HG03442 (cell line): ENCODE results near the gene OR51V1.

Source experiments
- ATAC-seq: cut with Tn5 transposase; IDR thresholded peaks from one replicate; pipeline ENCODE4 v1.9.1; 2021; ENCODE audit warnings: mild to moderate bottlenecking, moderate library complexity; ENCODE audit not compliant: unreplicated experiment

Gene OR51V1

DNA sequence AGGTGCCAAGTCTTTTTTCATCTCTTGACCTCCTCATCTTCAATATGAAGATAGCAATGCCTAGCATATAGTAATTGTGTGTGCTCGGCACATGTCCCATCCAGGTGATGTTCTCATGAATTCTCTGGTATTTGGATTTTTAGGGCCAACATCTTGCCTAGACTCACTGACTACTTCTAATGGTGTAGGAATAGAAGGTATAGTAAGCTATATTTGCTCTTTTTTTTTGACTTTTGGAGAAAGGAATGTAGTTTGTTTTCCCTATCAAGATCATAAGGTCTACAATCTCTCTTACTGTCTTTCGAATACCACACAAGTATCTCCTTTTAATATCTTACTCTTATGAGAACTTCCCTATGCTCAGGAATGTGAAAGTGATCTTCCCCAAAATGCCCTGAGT, 30.6 kb upstream of the OR51V1 start:
- no peak for ATAC-seq

DNA sequence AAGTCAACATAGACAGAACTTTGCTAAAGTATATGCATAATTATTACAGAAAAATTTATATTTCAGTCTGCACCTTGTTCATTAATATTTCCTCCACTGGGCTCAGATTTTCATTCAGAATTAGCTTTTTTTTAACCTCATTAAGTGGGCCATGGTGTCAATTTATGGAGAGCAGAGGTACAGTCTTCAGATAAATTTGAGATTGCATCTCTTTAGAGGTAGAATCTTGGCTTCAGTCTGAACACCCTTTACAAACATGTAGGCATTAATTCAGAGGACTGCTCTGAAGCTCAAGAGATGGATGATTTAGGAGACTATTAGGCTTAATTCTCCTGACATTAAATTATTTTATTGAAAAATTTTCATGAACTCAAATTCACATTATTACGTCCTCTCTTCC, 29.8 kb upstream of the OR51V1 start:
- ATAC-seq, result no peak

DNA sequence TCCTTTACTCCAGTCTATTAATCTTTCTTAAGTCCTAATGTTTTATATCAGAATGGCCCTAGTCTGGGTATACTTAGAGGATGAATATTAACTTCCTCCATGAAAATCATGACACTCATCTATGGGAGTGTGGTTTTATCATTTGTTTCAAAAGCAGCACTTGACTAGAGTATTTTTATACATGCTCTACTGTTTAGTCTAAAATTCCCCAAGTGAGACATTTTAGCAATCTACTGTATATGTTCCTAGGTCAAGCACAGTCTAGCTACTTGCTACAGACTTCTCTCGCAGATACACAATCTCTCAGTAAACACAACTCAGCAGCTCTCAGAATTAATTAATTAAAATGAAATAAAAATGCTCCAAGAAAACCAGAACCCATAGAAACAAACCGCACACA, 29.3 kb upstream of the OR51V1 start:
- no peak for ATAC-seq

DNA sequence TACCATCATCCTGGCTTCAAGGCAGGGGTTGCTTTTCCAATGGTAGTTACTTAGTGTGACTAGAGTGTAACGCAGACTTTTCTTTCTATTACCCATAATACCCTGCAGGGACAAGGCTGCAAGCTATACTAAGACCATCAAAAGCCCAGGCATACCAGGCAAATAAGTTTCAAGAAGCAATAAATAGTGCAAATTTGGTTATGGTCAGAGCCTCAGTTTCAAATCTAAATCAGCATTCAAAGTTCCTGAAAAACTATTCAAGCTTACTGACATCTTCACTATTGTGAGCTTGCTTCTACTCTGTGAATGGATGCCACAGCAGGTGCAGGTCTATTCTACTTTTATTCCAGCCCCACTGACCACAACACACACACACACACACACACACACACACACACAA, 28.9 kb upstream of the OR51V1 start:
- no peak for ATAC-seq

DNA sequence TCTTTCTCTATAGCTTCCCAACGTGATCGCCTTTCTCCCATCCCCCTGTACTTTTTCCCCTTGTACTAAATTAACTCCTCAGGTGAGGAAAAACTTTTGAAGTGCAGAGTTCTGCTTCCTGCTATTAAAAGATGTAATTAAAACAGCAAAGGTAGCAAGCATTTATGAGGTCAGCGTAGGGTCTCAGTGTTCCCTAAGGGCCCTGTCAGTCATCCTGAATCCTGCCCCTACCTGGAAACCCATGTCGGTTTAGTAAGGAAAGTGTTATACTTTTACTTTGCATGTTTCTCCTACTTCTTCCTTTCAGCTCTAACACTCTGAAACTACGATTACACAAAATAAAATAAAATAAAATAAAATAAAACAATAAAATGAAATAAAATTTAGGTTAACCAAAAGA, 27.6 kb upstream of the OR51V1 start:
- ATAC-seq, result no peak

DNA sequence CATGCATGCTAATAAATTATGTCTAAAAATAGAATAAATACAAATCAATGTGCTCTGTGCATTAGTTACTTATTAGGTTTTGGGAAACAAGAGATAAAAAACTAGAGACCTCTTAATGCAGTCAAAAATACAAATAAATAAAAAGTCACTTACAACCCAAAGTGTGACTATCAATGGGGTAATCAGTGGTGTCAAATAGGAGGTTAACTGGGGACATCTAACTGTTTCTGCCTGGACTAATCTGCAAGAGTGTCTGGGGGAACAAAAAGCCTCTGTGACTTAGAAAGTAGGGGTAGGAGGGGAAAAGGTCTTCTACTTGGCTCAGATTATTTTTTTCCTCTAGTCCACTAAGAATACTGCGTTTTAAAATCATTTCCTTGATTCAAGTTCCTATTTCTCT, 27.2 kb upstream of the OR51V1 start:
- no peak for ATAC-seq

DNA sequence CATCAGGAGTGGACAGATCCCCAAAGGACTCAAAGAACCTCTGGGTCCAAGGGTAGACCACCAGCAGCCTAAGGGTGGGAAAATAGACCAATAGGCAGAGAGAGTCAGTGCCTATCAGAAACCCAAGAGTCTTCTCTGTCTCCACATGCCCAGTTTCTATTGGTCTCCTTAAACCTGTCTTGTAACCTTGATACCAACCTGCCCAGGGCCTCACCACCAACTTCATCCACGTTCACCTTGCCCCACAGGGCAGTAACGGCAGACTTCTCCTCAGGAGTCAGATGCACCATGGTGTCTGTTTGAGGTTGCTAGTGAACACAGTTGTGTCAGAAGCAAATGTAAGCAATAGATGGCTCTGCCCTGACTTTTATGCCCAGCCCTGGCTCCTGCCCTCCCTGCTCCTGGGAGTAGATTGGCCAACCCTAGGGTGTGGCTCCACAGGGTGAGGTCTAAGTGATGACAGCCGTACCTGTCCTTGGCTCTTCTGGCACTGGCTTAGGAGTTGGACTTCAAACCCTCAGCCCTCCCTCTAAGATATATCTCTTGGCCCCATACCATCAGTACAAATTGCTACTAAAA, 26.3 kb upstream of the OR51V1 start, which contains the start of gene HBB:
Gene HBB (minus strand): TSS at position 340 of the 579 bp plus-strand sequence. CDS start 50 bp downstream, at position 290.
- no peak for ATAC-seq

DNA sequence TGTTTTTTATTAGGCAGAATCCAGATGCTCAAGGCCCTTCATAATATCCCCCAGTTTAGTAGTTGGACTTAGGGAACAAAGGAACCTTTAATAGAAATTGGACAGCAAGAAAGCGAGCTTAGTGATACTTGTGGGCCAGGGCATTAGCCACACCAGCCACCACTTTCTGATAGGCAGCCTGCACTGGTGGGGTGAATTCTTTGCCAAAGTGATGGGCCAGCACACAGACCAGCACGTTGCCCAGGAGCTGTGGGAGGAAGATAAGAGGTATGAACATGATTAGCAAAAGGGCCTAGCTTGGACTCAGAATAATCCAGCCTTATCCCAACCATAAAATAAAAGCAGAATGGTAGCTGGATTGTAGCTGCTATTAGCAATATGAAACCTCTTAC, 25.0 kb upstream of the OR51V1 start:
- ATAC-seq, result no peak

DNA sequence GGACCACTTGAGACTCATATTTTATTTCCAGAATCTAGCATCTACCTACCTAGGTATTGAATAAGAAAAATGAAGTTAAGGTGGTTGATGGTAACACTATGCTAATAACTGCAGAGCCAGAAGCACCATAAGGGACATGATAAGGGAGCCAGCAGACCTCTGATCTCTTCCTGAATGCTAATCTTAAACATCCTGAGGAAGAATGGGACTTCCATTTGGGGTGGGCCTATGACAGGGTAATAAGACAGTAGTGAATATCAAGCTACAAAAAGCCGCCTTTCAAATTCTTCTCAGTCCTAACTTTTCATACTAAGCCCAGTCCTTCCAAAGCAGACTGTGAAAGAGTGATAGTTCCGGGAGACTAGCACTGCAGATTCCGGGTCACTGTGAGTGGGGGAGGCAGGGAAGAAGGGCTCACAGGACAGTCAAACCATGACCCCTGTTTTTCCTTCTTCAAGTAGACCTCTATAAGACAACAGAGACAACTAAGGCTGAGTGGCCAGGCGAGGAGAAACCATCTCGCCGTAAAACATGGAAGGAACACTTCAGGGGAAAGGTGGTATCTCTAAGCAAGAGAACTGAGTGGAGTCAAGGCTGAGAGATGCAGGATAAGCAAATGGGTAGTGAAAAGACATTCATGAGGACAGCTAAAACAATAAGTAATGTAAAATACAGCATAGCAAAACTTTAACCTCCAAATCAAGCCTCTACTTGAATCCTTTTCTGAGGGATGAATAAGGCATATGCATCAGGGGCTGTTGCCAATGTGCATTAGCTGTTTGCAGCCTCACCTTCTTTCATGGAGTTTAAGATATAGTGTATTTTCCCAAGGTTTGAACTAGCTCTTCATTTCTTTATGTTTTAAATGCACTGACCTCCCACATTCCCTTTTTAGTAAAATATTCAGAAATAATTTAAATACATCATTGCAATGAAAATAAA, 24.3 kb upstream of the OR51V1 start:
- ATAC-seq, result no peak

DNA sequence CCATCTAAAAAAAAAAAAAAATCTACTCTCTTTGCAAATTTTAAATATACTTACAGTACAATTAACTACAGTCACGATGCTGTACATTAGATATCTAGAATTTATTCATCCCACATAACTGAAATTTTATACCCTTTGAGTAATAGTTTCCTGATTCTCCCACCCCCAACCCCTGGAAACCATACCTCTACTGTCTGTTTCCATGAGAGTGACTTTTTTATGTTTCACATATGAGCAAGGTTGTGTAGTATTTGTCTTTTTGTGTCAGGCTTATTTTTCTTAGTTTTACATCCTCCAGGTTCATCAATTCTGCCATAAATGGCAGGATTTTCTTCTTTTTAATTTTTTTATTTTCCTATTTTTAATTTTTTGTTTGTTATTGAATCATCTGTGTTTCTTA, 23.2 kb upstream of the OR51V1 start:
- ATAC-seq, result no peak

DNA sequence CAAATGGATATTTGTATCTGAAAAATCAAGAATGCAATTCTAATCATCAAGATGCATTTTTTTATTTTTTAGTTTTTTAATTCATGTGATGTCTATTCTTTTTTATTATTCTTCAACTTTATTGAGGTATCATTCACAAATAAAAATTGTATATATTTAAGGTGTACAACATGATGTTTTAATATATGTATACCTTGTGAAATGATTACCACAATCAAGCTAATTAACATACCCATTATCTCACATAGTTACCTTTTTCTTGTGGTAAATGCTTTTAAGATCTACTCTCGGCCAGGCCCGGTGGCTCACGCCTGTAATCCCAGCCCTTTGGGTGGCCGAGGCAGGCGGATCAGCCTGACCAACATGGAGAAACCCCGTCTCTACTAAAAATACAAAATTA, 22.7 kb upstream of the OR51V1 start:
- ATAC-seq, result no peak

DNA sequence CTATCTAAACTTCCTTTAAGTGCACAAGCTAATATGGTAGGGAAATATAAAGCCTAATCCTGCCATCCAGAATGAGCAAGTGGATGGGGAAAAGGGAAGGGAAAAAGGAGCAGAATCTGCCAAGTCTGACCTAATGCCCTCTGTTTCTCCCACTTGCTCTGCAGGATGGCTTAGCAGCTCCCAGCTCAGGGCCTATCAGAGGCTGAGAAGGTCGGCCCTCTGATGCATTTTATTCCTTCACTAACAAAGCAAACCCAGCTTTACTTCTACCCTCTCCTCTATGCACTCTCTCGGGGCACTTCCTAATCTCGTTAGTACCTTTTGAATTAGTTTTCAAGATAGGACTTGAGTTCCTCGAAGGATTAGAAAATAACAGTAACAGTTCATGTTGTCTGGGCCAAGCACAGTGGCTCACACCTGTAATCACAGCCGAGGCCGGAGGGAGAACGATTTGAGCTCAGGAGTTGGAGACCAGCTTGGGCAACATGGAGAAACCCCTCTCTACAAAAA, 9.9 kb upstream of the OR51V1 start:
- no peak for ATAC-seq

DNA sequence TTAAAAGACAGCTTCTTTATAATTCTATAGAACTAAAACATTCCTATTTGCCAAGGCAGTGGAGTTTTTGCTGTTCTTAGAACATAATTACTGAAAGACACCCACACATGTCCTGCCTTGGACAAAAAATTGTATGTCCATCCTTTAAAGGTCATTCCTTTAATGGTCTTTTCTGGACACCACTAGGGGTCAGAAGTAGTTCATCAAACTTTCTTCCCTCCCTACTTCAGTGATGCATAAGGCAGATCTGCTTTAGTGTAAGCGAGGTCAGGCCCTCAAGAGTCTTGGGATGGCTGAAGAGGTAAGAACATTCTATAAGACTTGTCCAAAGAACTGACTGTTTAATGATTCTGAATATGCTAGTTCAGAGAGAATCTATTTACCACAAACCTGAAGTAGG, 4.3 kb upstream of the OR51V1 start:
- ATAC-seq, result peak; percentile 53

DNA sequence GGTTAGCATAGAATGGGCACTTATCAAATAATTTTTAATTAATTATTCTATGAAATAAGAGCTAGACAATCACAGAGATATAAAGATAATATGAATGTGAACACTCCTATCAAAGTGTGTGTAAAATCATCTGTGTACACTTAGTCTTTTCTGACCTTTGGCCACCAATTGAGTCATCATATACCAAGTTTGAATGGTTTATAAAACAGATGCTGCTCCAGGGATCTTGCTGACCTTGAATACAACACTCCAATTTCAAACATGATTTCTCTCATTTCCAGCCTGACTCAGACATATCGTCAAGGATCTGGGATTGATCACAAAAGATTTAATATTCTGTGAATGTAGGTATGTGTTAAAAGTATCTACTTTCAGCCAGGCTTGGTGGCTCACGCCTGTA, 2.9 kb upstream of the OR51V1 start:
- no peak for ATAC-seq

DNA sequence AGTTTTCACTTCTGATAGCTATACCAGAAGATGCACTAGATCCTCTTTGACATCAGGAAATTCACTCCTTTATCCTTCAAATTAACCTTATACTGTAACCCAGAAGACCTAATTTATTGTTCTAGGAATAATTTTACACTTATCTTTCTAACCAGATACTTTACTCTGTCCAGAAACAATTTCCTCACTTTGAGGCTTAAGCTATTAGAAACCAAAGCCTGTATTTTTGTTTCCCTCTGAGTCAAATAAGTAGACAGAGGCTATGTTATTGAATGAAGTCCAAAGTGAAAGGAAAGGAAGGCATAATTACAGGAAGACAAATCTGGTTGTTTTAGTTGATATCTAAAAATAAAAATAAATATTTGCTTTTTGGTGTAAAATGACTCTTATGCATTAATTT, 2.2 kb downstream of the OR51V1 start:
- ATAC-seq, result no peak

DNA sequence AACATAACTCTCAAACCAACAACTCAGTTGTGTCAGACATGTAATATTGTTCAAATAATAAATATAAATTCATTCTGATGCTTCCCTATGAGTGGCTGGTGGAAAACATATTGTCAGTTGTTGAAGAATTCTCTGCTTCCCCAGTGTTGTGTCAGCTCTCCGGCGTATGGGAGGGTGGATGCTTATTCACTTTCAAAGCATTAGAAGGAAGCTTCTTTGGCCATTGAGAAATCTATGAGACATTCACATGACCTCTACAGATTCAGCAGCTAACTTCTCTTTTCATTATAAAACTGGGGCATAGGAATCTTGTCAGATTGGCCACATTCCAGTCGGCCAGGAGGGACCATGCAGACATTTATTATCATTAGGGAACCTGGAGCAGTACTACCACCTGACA, 2.9 kb downstream of the OR51V1 start:
- no peak for ATAC-seq

DNA sequence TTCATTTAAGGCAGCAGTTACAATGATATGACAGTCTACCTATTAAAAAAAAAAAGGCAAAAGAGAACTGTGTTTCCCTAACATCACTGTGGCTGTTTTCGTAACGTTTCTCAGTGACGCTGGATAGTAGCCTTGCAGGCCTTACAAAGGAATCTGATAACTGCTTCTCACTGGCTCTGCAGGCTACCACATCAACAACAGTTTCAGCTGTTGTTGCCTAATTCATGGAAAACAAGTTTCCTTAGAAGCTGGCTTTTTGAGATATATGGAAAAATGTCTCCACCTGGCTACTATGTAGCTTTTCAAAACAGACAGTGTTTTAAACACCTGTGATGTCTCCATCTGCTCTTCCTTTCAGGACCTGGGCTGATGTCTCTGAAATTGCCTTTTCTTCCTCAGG, 3.8 kb downstream of the OR51V1 start:
- ATAC-seq, result no peak

DNA sequence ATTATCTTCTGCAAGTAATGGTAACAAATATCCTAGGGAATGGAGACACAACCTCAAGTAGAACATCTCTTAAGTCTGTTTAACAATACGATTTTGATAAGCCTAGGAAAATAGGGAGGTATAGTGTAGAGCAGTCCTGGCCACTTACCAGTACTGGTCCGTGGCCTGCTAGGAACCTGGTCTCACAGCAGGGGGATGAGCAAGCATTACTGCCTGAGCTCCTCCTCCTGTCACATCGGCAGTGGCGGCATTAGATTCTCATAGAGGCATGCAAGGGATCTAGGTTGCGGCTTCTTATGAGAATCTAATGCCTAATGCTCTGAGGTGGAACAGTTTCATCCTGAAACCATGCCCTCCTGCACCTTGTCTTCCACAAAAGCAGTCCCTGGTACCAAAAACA, 4.4 kb downstream of the OR51V1 start:
- no peak for ATAC-seq

DNA sequence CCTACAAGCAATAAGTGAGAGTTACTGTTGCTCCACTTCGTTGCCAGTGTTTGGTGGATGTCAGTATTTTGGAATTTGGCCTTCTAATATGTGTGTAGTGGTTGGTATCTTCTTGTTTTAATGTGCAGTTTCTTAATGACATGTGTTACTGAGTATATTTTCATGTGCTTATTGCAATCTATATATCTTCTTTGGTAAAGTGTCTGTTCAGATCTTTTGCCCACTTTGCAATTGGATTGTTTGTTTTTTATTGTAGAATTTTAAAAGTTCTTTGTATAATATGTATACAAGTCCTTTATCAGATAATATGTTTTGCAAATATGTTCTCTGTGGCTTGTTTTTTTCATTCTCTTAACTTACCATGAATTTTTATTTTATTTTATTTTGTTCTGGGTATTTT, 7.7 kb downstream of the OR51V1 start:
- no peak for ATAC-seq

DNA sequence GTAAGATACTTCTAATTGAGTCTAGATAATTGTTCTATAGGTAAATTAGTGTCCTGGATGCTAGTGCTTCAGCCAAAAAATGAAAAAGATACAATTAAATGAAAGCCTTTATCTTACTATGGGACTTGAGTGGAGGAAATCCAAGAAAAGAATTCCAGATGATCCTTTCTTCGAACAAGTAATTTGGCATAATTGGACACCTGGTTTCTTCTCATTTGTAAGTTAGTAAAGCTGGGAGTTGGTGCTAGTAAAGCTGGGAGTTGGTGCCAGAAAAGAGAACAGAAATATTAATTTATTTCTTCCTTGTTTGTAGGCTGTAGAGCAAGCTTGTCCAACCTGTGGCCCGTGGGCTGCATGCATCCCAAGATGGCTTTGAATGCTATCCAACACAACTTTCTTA, 12.3 kb downstream of the OR51V1 start:
- no peak for ATAC-seq

DNA sequence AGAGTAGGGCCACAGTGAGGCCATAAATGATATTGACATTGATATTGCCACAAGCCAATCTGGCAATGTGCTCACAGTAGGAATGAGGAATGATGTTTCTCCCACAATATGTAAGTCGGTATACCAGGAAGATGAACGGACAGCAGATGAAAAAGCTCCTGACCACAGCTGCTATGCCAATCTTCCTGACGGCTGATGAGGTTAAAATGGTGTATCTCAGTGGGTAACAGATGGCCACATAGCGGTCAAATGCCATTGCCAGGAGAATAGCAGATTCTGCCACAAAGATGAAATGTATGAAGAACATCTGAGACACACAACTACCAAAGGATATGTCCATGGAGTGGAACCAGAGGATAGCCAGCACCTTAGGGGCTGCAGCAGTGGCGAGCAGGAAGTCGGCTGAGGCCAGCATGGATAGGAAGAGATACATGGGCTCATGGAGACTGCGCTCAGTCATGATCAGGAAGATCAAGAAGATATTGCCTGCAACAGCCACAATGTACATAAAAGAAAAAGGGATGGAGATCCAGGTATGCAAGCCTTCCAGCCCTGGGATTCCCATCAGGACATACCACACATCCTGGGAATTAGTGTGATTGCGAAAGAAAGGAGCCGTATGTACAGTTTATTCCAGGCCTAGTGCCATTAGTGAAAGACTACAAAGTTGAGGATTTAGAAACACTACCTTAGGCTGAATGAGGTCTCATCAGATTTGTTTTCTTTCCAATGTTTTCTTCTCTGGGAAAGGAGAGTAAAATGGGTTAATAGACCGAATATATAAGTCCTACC, 22.2 kb downstream of the OR51V1 start:
- ATAC-seq, result no peak

DNA sequence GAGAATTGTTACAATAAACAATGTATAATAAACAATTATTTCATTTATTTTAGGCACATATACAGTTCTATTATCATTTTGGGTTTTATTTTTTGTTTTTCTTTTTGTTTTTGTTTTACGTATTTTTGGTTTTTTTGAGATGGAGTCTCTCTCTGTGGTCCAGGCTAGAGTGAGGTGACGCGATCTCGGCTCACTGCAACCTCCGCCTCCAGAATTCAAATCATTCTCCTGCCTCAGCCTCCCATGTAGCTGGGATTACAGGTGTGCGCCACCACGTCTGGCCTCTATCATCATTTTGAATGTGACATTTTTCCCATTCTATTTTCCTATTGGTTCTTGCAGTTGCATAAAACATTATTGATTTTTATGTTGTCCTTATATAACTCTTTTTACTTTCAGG, 25.5 kb downstream of the OR51V1 start:
- no peak for ATAC-seq
